WTC11 (cell line): ENCODE measurements around the gene ZC3H4. TPM values are rescaled to one million over a fixed set of nuclear protein-coding genes. Genes with fewer than 3 reads are reported as not detected.
A peak's percentile ranks its signal among the peaks of the same experiment; 100 is the strongest.

Source experiments
- ATAC-seq: fragments of 200-7000 bp; cut with Tn5 transposase; 2 replicates; pipeline ENCODE4 v1.10.0; 2021; ENCODE audit warnings: mild to moderate bottlenecking, moderate library complexity
- CTCF ChIA-PET: fragments of 300-600 bp; sonication (Branson Sonifier 250); formaldehyde crosslinking; loops from one replicate; lab custom pipeline; 2021; ENCODE audit warnings: antibody characterized with exemption; lab: Charles Lee
- POLR2A ChIA-PET: fragments of 350-600 bp; sonication (Branson Sonifier 250); formaldehyde crosslinking; loops from one replicate; lab custom pipeline; 2021; ENCODE audit warnings: antibody characterized with exemption; lab: Charles Lee
- DNase-seq: peaks from one replicate; pipeline ENCODE4 v3.0.0; 2021; ENCODE audit warnings: low spot score
- H3K27ac Mint-ChIP-seq: 2 replicates; pipeline ENCODE4 v1.8.0; 2021; ENCODE audit warnings: mixed read lengths
- H3K27me3 Mint-ChIP-seq: 2 replicates; pipeline ENCODE4 v1.8.0; 2021; ENCODE audit warnings: low read depth, mild to moderate bottlenecking, moderate library complexity, mixed read lengths
- H3K36me3 Mint-ChIP-seq: 2 replicates; pipeline ENCODE4 v1.8.0; 2021; ENCODE audit warnings: mixed read lengths
- H3K4me1 Mint-ChIP-seq: 2 replicates; pipeline ENCODE4 v1.8.0; 2022; ENCODE audit warnings: mixed read lengths
- H3K4me3 Mint-ChIP-seq: 2 replicates; pipeline ENCODE4 v1.8.0; 2021; ENCODE audit warnings: mild to moderate bottlenecking, moderate library complexity, mixed read lengths
- H3K9me3 Mint-ChIP-seq: 2 replicates; pipeline ENCODE4 v1.8.0; 2021; ENCODE audit warnings: mixed read lengths
- CREM ChIP-seq: sonication (generic); formaldehyde crosslinking; IDR thresholded peaks from 2 replicates; pipeline ENCODE4 v1.8.1; 2022; ENCODE audit warnings: mild to moderate bottlenecking, missing genetic modification reagents, moderate library complexity
- ESRRA ChIP-seq: sonication (generic); formaldehyde crosslinking; IDR thresholded peaks from 2 replicates; pipeline ENCODE4 v1.8.1; 2022; ENCODE audit warnings: mild to moderate bottlenecking, missing genetic modification reagents, borderline replicate concordance
- RELA ChIP-seq: sonication (generic); formaldehyde crosslinking; IDR thresholded peaks from 2 replicates; pipeline ENCODE4 v1.8.1; 2022; ENCODE audit warnings: missing genetic modification reagents, mild to moderate bottlenecking, borderline replicate concordance
- SP1 ChIP-seq: sonication (generic); formaldehyde crosslinking; conservative IDR thresholded peaks from 2 replicates; pipeline ENCODE4 v1.8.1; 2022; ENCODE audit warnings: missing genetic modification reagents
- TEAD1 ChIP-seq: sonication (generic); formaldehyde crosslinking; IDR thresholded peaks from 2 replicates; pipeline ENCODE4 v1.8.0; 2022; ENCODE audit warnings: mild to moderate bottlenecking, missing genetic modification reagents
- ZNF232 ChIP-seq: sonication (generic); formaldehyde crosslinking; IDR thresholded peaks from 2 replicates; pipeline ENCODE4 v1.8.0; 2022; ENCODE audit warnings: mild to moderate bottlenecking, missing genetic modification reagents
- total RNA-seq: library from RNA; stranded (reverse); gene quantifications from 3 replicates; pipeline ENCODE4 v1.2.3, GENCODE V29; 2021
- TF ChIP-seq, protein P1 (sequence below): sonication (generic); formaldehyde crosslinking; IDR thresholded peaks from 2 replicates; pipeline ENCODE4 v1.8.1; 2023; ENCODE audit warnings: mild to moderate bottlenecking, missing genetic modification reagents
- TF ChIP-seq, protein P2 (sequence below): sonication (generic); formaldehyde crosslinking; IDR thresholded peaks from 2 replicates; pipeline ENCODE4 v1.8.1; 2023; ENCODE audit warnings: mild to moderate bottlenecking, missing genetic modification reagents, moderate library complexity
- TF ChIP-seq, protein P3 (sequence below): sonication (generic); formaldehyde crosslinking; IDR thresholded peaks from 2 replicates; pipeline ENCODE4 v1.8.1; 2022; ENCODE audit warnings: missing genetic modification reagents, borderline replicate concordance
- TF ChIP-seq, protein P4 (sequence below): sonication (generic); formaldehyde crosslinking; IDR thresholded peaks from 2 replicates; pipeline ENCODE4 v1.8.0; 2022; ENCODE audit warnings: mild to moderate bottlenecking, missing genetic modification reagents
- TF ChIP-seq, protein P5 (sequence below): sonication (generic); formaldehyde crosslinking; IDR thresholded peaks from 2 replicates; pipeline ENCODE4 v1.8.0; 2023; ENCODE audit warnings: missing genetic modification reagents
- TF ChIP-seq, protein P6 (sequence below): sonication (generic); formaldehyde crosslinking; IDR thresholded peaks from 2 replicates; pipeline ENCODE4 v1.8.1; 2022; ENCODE audit warnings: mild to moderate bottlenecking, moderate library complexity, missing genetic modification reagents
- TF ChIP-seq, protein P7 (sequence below): sonication (generic); formaldehyde crosslinking; IDR thresholded peaks from 2 replicates; pipeline ENCODE4 v1.8.0; 2022; ENCODE audit warnings: mild to moderate bottlenecking, missing genetic modification reagents
- TF ChIP-seq, protein P8 (sequence below): sonication (generic); formaldehyde crosslinking; IDR thresholded peaks from 2 replicates; pipeline ENCODE4 v1.8.0; 2022; ENCODE audit warnings: mild to moderate bottlenecking, missing genetic modification reagents
- TF ChIP-seq, protein P9 (sequence below): fragments of 200-600 bp; IDR thresholded peaks from 2 replicates; pipeline ENCODE4 v1.8.0; 2022; ENCODE audit warnings: antibody characterized with exemption

ZC3H4 gene
- total RNA-seq, 1 experiment from 2014 or later, result 67.2 TPM

DNA sequence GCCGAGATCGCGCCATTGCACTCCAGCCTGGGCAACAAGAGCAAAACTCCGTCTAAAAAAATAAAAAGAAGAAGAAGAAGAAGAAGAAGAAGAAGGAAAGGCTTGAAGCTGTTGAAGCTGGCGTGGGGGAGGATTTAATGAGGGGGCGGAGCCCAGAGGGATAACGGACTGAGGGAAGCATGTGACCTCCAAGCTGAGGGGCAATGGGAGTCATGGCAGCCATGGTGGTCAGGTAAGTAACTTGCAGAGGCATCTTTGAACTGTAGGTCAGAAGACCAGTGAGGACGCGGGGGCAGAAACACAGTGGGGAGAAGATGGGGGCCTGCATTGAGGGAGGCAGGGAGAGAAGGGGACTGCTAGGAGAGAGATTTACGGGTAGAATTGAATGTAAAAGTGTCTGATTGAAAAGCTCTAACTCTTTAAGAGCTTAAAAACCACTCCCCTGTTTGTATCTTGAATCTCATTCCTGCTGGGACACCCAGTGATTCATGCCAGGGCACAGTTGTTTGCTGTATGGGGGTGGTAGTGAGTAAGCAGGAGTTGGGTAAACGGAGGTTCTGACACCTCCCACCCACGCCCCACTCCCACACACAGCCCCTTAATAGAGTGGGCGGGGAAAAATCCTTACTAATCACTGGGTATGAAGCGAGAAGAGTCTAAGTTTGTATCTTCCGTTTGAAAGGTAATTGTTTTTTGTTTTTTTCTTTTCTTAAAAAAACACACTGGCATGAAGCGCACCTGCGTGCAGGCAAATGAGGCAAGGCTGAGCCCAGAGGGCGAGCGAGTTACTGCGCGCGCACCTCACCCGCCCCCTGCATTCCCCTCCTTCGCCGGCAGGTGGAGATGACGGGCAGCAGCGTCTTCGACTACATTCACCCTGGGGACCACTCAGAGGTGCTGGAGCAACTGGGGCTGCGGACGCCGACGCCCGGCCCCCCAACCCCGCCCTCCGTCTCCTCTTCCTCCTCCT, 78.2 kb downstream of the ZC3H4 start:
- no peaks in the 10 kb centered on the region for H3K36me3 Mint-ChIP-seq
- H3K4me1 Mint-ChIP-seq, result peaks cover 18% of the 10 kb centered on the region
- peak overlapping the region; percentile 88 for H3K4me3 Mint-ChIP-seq
- CTCF ChIA-PET, result interaction anchor here (0.6 to 3.5 kb wide), 16 partner anchors 12 to 221 kb away, joined by 3 to 36 read pairs (median 4); partner anchors contain the start of genes CCDC9, NPAS1 and TMEM160
- DNase-seq, result peak; percentile 97
- peak overlapping the region; percentile 87 for H3K27ac Mint-ChIP-seq
- H3K9me3 Mint-ChIP-seq, result no peaks in the 10 kb centered on the region
- POLR2A ChIA-PET, result interaction anchor here (0.9 to 1.3 kb wide), 3 partner anchors 12 to 185 kb away, joined by 3 to 5 read pairs (median 4); partner anchors contain the start of gene AP2S1
- peaks cover 32% of the 10 kb centered on the region for H3K27me3 Mint-ChIP-seq
- ATAC-seq, result peak; percentile 86
- TF ChIP-seq, protein P1, sequence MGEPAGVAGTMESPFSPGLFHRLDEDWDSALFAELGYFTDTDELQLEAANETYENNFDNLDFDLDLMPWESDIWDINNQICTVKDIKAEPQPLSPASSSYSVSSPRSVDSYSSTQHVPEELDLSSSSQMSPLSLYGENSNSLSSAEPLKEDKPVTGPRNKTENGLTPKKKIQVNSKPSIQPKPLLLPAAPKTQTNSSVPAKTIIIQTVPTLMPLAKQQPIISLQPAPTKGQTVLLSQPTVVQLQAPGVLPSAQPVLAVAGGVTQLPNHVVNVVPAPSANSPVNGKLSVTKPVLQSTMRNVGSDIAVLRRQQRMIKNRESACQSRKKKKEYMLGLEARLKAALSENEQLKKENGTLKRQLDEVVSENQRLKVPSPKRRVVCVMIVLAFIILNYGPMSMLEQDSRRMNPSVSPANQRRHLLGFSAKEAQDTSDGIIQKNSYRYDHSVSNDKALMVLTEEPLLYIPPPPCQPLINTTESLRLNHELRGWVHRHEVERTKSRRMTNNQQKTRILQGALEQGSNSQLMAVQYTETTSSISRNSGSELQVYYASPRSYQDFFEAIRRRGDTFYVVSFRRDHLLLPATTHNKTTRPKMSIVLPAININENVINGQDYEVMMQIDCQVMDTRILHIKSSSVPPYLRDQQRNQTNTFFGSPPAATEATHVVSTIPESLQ (CRISPR knock-in tag), result no peak
- TF ChIP-seq ESRRA (no peak), CREM (CRISPR knock-in tag) (0 out of 2 replicates have a peak, but pooled peaks have one; percentile 25), ZNF232 (CRISPR knock-in tag) (no peak), RELA (CRISPR knock-in tag) (no peak), SP1 (CRISPR knock-in tag) (peak; percentile 73), TEAD1 (CRISPR knock-in tag) (no peak)
- TF ChIP-seq, protein P2, sequence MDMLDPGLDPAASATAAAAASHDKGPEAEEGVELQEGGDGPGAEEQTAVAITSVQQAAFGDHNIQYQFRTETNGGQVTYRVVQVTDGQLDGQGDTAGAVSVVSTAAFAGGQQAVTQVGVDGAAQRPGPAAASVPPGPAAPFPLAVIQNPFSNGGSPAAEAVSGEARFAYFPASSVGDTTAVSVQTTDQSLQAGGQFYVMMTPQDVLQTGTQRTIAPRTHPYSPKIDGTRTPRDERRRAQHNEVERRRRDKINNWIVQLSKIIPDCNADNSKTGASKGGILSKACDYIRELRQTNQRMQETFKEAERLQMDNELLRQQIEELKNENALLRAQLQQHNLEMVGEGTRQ (CRISPR knock-in tag), result peak; percentile 80
- TF ChIP-seq, protein P3, sequence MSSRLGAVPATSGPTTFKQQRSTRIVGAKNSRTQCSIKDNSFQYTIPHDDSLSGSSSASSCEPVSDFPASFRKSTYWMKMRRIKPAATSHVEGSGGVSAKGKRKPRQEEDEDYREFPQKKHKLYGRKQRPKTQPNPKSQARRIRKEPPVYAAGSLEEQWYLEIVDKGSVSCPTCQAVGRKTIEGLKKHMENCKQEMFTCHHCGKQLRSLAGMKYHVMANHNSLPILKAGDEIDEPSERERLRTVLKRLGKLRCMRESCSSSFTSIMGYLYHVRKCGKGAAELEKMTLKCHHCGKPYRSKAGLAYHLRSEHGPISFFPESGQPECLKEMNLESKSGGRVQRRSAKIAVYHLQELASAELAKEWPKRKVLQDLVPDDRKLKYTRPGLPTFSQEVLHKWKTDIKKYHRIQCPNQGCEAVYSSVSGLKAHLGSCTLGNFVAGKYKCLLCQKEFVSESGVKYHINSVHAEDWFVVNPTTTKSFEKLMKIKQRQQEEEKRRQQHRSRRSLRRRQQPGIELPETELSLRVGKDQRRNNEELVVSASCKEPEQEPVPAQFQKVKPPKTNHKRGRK (CRISPR knock-in tag), result no peak
- TF ChIP-seq, protein P4, sequence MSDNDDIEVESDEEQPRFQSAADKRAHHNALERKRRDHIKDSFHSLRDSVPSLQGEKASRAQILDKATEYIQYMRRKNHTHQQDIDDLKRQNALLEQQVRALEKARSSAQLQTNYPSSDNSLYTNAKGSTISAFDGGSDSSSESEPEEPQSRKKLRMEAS (CRISPR knock-in tag), result peak; percentile 26
- TF ChIP-seq, protein P5, sequence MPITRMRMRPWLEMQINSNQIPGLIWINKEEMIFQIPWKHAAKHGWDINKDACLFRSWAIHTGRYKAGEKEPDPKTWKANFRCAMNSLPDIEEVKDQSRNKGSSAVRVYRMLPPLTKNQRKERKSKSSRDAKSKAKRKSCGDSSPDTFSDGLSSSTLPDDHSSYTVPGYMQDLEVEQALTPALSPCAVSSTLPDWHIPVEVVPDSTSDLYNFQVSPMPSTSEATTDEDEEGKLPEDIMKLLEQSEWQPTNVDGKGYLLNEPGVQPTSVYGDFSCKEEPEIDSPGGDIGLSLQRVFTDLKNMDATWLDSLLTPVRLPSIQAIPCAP (CRISPR knock-in tag), result no peak
- TF ChIP-seq, protein P6, sequence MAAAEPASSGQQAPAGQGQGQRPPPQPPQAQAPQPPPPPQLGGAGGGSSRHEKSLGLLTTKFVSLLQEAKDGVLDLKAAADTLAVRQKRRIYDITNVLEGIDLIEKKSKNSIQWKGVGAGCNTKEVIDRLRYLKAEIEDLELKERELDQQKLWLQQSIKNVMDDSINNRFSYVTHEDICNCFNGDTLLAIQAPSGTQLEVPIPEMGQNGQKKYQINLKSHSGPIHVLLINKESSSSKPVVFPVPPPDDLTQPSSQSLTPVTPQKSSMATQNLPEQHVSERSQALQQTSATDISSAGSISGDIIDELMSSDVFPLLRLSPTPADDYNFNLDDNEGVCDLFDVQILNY (CRISPR knock-in tag), result 0 out of 2 replicates have a peak, but pooled peaks have one; percentile 32
- TF ChIP-seq, protein P7, sequence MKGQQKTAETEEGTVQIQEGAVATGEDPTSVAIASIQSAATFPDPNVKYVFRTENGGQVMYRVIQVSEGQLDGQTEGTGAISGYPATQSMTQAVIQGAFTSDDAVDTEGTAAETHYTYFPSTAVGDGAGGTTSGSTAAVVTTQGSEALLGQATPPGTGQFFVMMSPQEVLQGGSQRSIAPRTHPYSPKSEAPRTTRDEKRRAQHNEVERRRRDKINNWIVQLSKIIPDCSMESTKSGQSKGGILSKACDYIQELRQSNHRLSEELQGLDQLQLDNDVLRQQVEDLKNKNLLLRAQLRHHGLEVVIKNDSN, result peak; percentile 60; the same call in 1 of the 2 replicates
- TF ChIP-seq, protein P8, sequence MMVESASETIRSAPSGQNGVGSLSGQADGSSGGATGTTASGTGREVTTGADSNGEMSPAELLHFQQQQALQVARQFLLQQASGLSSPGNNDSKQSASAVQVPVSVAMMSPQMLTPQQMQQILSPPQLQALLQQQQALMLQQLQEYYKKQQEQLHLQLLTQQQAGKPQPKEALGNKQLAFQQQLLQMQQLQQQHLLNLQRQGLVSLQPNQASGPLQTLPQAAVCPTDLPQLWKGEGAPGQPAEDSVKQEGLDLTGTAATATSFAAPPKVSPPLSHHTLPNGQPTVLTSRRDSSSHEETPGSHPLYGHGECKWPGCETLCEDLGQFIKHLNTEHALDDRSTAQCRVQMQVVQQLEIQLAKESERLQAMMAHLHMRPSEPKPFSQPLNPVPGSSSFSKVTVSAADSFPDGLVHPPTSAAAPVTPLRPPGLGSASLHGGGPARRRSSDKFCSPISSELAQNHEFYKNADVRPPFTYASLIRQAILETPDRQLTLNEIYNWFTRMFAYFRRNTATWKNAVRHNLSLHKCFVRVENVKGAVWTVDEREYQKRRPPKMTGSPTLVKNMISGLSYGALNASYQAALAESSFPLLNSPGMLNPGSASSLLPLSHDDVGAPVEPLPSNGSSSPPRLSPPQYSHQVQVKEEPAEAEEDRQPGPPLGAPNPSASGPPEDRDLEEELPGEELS (CRISPR knock-in tag), result no peak
- TF ChIP-seq, protein P9, sequence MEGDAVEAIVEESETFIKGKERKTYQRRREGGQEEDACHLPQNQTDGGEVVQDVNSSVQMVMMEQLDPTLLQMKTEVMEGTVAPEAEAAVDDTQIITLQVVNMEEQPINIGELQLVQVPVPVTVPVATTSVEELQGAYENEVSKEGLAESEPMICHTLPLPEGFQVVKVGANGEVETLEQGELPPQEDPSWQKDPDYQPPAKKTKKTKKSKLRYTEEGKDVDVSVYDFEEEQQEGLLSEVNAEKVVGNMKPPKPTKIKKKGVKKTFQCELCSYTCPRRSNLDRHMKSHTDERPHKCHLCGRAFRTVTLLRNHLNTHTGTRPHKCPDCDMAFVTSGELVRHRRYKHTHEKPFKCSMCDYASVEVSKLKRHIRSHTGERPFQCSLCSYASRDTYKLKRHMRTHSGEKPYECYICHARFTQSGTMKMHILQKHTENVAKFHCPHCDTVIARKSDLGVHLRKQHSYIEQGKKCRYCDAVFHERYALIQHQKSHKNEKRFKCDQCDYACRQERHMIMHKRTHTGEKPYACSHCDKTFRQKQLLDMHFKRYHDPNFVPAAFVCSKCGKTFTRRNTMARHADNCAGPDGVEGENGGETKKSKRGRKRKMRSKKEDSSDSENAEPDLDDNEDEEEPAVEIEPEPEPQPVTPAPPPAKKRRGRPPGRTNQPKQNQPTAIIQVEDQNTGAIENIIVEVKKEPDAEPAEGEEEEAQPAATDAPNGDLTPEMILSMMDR, result peak; percentile 98
